Osteoblast (primary cell): ENCODE results near the gene CCNL2. TPM values are rescaled to one million over a fixed set of nuclear protein-coding genes. Genes with fewer than 3 reads are reported as not detected.

ENCODE experiments used
- DNase-seq: peaks from one replicate; pipeline ENCODE4 v3.0.0; 2011; ENCODE audit warnings: low spot score, mixed read lengths; ENCODE audit not compliant: insufficient read length; ENCODE audit errors: missing footprints
- H2AFZ ChIP-seq: 2 replicates; pipeline ENCODE4 v1.6.0; 2011; ENCODE audit warnings: mild to moderate bottlenecking, low read length
- H3K27ac ChIP-seq: 2 replicates; pipeline ENCODE4 v1.5.1; 2011; ENCODE audit warnings: mild to moderate bottlenecking, low read depth, low read length, moderate library complexity
- H3K27me3 ChIP-seq: 2 replicates; pipeline ENCODE4 v1.6.0; 2012; ENCODE audit warnings: mild to moderate bottlenecking, control low read depth, inconsistent platforms, low read length, moderate library complexity; ENCODE audit not compliant: insufficient read depth
- H3K36me3 ChIP-seq: 2 replicates; pipeline ENCODE4 v1.5.1; 2011; ENCODE audit warnings: mild to moderate bottlenecking, low read length, control low read depth, moderate library complexity; ENCODE audit not compliant: insufficient read depth
- H3K4me1 ChIP-seq: 2 replicates; pipeline ENCODE4 v1.5.1; 2011; ENCODE audit warnings: mild to moderate bottlenecking, low read length, control low read depth, moderate library complexity; ENCODE audit not compliant: insufficient read depth
- H3K4me2 ChIP-seq: 2 replicates; pipeline ENCODE4 v1.6.0; 2011; ENCODE audit warnings: mild to moderate bottlenecking, low read length; ENCODE audit not compliant: insufficient read depth
- H3K4me3 ChIP-seq: fragments of 200-600 bp; sonication (generic); 3 replicates; pipeline ENCODE4 v1.5.1; 2012; ENCODE audit warnings: mild to moderate bottlenecking, low read length, inconsistent platforms; ENCODE audit not compliant: insufficient read depth
- H3K79me2 ChIP-seq: 2 replicates; pipeline ENCODE4 v1.6.0; 2012; ENCODE audit warnings: mild to moderate bottlenecking, low read length, control low read depth, inconsistent platforms; ENCODE audit not compliant: insufficient read depth
- H3K9me3 ChIP-seq: 2 replicates; pipeline ENCODE4 v1.5.1; 2011; ENCODE audit warnings: low read depth, low read length, control low read depth
- H4K20me1 ChIP-seq: 2 replicates; pipeline ENCODE4 v1.6.0; 2012; ENCODE audit warnings: mild to moderate bottlenecking, low read length, control low read depth; ENCODE audit not compliant: insufficient read depth
- total RNA-seq: library from RNA; depleted of rRNA; stranded (reverse); fragments of >200 nt; gene quantifications from 2 replicates; pipeline ENCODE4 v1.2.3, GENCODE V29; 2012
- TF ChIP-seq, protein P1 (sequence below): IDR thresholded peaks from 2 replicates; pipeline ENCODE4 v1.5.1; 2011; ENCODE audit warnings: mild to moderate bottlenecking, low read depth, low read length, moderate library complexity; ENCODE audit errors: extremely low read depth

Gene CCNL2
- total RNA-seq, 1 donor = 138 TPM

DNA sequence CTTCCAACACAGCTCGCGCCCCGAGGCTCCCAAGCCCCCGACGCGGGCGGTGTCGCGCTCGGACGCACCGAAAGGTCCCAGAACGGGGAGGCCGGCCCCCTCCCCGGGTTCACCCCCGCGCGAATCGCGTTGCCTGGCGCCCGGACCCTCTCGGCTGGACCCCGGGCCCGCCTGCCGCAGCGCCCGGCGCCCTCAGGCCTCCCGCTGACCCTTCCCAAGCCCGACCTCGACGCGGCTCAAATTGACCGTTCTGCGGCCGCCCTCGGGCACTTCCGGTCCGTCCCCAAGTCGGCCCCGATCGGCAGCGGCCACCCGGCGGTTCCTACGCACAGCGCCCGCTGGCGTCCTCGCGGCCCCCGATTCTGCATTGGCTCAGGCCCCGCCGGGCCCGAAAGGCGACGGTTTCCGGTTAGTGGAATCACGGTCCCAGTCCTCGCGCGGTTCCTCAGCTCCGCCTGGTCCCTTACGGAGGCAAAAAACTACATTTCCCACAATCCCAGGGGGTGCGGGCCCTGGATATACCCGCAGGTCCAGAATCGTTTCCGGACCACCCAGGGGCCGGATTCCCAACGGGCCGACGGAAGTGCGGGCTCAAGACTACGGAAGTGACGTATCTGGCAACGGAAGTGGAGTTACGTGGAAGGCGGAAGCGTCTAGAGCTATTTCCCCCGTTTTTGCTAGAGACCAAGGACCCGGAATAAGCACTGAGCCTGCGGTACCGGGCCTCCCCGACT is 24.0 kb downstream of the CCNL2 start, which contains the start of gene AURKAIP1:
Gene AURKAIP1, minus strand, starts transcription at position 279 of the 734 bp plus-strand sequence. CDS start 451 bp downstream, outside the sequence.
- peak within 1 kb of the TSS; percentile 92 for H3K4me3 ChIP-seq
- peaks cover 17% of the 10 kb centered on the region for H4K20me1 ChIP-seq
- H3K4me2 ChIP-seq = peak within 1 kb of the TSS; percentile 92
- peaks cover 32% of the 10 kb centered on the region for H3K79me2 ChIP-seq
- H2AFZ ChIP-seq = peak within 1 kb of the TSS; percentile 5
- peaks cover 6% of the 10 kb centered on the region for H3K36me3 ChIP-seq
- H3K4me1 ChIP-seq = peaks cover 25% of the 10 kb centered on the region
- peak; percentile 100 for DNase-seq
- H3K27me3 ChIP-seq = no peaks in the 10 kb centered on the region
- H3K9me3 ChIP-seq = no peaks in the 10 kb centered on the region
- TF ChIP-seq, protein P1, sequence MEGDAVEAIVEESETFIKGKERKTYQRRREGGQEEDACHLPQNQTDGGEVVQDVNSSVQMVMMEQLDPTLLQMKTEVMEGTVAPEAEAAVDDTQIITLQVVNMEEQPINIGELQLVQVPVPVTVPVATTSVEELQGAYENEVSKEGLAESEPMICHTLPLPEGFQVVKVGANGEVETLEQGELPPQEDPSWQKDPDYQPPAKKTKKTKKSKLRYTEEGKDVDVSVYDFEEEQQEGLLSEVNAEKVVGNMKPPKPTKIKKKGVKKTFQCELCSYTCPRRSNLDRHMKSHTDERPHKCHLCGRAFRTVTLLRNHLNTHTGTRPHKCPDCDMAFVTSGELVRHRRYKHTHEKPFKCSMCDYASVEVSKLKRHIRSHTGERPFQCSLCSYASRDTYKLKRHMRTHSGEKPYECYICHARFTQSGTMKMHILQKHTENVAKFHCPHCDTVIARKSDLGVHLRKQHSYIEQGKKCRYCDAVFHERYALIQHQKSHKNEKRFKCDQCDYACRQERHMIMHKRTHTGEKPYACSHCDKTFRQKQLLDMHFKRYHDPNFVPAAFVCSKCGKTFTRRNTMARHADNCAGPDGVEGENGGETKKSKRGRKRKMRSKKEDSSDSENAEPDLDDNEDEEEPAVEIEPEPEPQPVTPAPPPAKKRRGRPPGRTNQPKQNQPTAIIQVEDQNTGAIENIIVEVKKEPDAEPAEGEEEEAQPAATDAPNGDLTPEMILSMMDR = no peak
- peak within 1 kb of the TSS; percentile 73 for H3K27ac ChIP-seq

DNA sequence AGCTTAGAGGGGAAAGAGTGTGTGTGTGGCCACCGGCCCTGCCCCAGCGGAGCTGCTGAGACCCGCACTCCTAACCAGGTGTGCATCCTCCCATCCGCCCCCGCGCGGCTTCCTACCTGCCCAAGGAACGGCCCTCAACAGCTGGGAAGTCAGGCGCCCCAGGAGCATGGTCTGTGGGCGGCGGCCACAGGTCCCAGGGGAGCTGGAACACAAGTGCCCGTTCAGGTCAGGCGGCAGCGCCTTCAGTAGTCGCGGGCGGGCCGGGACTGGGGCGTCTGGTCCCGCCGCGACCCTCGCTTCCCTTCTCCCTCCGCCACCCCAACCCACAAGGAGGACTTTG is 24.6 kb downstream of the CCNL2 start:
- DNase-seq = peak; percentile 65
- peak overlapping the region; percentile 92 for H3K4me3 ChIP-seq
- H3K4me1 ChIP-seq = peaks cover 25% of the 10 kb centered on the region
- no peak overlapping the region for H2AFZ ChIP-seq
- peaks cover 17% of the 10 kb centered on the region for H4K20me1 ChIP-seq
- H3K4me2 ChIP-seq = peak overlapping the region; percentile 92
- no peaks in the 10 kb centered on the region for H3K27me3 ChIP-seq
- peaks cover 6% of the 10 kb centered on the region for H3K36me3 ChIP-seq
- peaks cover 32% of the 10 kb centered on the region for H3K79me2 ChIP-seq
- peak overlapping the region; percentile 73 for H3K27ac ChIP-seq
- TF ChIP-seq, protein P1 = no peak
- H3K9me3 ChIP-seq = no peaks in the 10 kb centered on the region

DNA sequence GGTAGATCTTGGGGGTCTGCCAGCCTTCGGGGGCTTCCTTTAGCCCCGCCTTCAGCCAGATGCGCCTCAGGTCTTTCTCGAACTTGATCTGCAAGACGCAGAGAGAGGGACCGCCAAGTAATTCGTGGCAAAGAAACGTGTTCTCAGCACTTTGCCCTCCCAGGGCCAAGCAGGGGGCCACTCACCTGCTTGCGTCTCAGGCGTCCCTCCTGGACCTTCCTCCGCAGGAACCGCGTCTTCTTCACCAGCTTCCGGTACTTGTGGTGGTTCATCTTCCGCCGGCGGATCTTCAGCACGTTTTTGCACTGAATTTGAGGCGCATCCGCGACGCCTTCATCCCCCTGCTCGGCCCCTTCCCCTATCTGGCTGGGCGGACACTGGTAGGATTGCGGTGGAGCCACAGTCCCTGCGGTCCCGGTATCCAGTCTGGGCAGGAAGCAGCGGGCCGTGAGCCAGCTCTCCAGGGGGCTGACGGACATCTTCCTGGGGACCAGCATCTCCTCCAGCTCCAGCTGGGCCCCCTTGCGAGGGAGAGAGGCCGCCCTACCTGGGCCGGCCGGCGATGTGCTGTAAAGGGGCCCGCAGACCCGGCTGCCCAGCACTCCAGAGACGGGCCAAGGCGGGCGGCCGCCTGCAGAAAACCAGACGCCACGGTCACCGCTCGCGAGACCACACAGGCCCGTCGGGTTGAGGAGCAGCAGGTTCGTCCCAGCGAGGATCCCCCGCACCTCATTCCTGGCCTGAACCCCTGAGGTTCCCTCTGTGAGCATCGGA is 25.1 kb downstream of the CCNL2 start:
- H3K27ac ChIP-seq = peak overlapping the region; percentile 73
- H3K9me3 ChIP-seq = no peaks in the 10 kb centered on the region
- H2AFZ ChIP-seq = no peak overlapping the region
- H3K27me3 ChIP-seq = no peaks in the 10 kb centered on the region
- H3K4me2 ChIP-seq = peak overlapping the region; percentile 92
- DNase-seq = peak; percentile 85
- TF ChIP-seq, protein P1 = no peak
- peaks cover 25% of the 10 kb centered on the region for H3K4me1 ChIP-seq
- H3K4me3 ChIP-seq = peak overlapping the region; percentile 92
- peaks cover 32% of the 10 kb centered on the region for H3K79me2 ChIP-seq
- H4K20me1 ChIP-seq = peaks cover 17% of the 10 kb centered on the region
- peaks cover 6% of the 10 kb centered on the region for H3K36me3 ChIP-seq
